Activated CD8-positive, alpha-beta T cell treated with anti-CD3 and anti-CD28 coated beads, Interleukin-2, amount 10 ng/mL, durations not matched to agents 7 days and 5 days (primary cell): Measurements from ENCODE around the gene SERTAD2. TPM values are rescaled to one million over a fixed set of nuclear protein-coding genes. Genes with fewer than 3 reads are reported as not detected.

Experiments used
- ATAC-seq: fragments of 150-1000 bp; cut with Tn5 transposase; one replicate; pipeline ENCODE4 v1.10.0; 2021; ENCODE audit warnings: moderate library complexity
- CTCF ChIA-PET: fragments of 350-600 bp; sonication (Branson Sonifier 250); formaldehyde crosslinking; loops from one replicate; lab custom pipeline; 2021; ENCODE audit warnings: antibody characterized with exemption; lab: Charles Lee
- POLR2A ChIA-PET: fragments of 350-600 bp; sonication (Branson Sonifier 250); formaldehyde crosslinking; loops from one replicate; lab custom pipeline; 2021; ENCODE audit warnings: antibody characterized with exemption; lab: Charles Lee
- DNase-seq: peaks from one replicate; pipeline ENCODE4 v3.0.0-alpha.2; 2020
- H3K27ac Mint-ChIP-seq: one replicate; pipeline ENCODE4 v1.8.0; 2021; ENCODE audit warnings: mild to moderate bottlenecking, mixed read lengths
- H3K27me3 Mint-ChIP-seq: one replicate; pipeline ENCODE4 v1.8.0; 2021; ENCODE audit warnings: low read depth, mixed read lengths
- H3K36me3 Mint-ChIP-seq: one replicate; pipeline ENCODE4 v1.8.0; 2021; ENCODE audit warnings: low read depth, mixed read lengths
- H3K4me1 Mint-ChIP-seq: one replicate; pipeline ENCODE4 v1.8.0; 2021; ENCODE audit warnings: low read depth, mixed read lengths
- H3K4me3 Mint-ChIP-seq: one replicate; pipeline ENCODE4 v1.8.0; 2021; ENCODE audit warnings: mild to moderate bottlenecking, mixed read lengths
- H3K9me3 Mint-ChIP-seq: one replicate; pipeline ENCODE4 v1.8.0; 2022; ENCODE audit warnings: mixed read lengths; ENCODE audit not compliant: insufficient read depth
- total RNA-seq, 2 experiments: library from RNA; stranded (reverse); gene quantifications; one replicate each; pipeline ENCODE4 v1.2.3, GENCODE V29; 2021

The SERTAD2 gene
- total RNA-seq, 2 experiments from 2014 or later: 21.4 to 21.8 TPM

DNA sequence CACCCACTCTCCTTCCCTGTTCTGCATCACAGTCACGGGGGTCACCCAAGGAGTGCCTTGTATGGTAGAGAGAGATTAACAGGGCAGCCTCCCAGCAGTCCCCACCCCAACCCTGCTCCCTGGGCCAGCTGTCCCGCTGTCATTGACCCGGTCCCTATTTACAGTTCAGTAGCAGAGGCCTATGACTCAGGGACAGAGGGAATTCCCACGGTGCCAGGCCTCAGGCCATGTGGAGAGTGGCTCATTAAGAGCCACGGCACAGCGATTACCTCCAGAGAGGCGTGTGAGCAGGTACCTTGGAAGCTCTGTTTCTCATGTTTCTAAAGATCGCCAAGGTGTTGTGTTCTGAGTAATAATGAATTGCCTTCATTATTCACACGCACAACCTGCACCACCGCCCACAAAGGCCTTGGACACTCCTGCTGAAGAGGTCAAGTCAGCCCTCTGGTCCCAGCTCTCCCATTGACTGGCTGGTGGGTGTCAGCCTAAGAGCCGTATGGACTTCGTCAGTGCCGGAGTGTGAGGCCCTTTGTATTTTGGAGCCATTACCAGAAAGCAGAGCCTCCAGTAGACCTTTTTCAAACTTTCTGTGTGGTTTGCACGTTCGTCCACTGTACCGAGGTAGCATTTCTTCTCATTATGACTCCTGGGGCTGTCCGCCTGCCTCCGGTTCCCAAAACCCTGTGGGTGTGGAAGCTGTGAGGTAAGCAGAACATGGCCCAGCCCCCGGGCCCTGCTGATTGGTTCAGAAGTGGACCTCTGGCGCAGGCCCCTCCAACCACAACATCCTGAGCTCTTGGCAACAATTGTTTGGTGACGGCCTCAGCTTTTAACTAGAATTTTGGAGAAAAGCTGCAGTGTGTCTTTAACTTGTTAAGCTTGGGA, 47.0 kb downstream of the SERTAD2 start:
- ChIA-PET CTCF (interaction anchor here (0.6 to 5.5 kb wide), 30 partner anchors 11 to 323 kb away, joined by 3 to 43 read pairs (median 4); partner anchors contain the start of genes AFTPH and SERTAD2), POLR2A (interaction anchor here (0.6 to 3.0 kb wide), 9 partner anchors 12 to 301 kb away, joined by 3 to 19 read pairs (median 4); partner anchors contain the start of gene SERTAD2)
- Mint-ChIP-seq H3K36me3 (peaks cover 7% of the 10 kb centered on the region), H3K4me3 (peak overlapping the region; percentile 34), H3K9me3 (peaks cover 4% of the 10 kb centered on the region), H3K4me1 (peaks cover 25% of the 10 kb centered on the region), H3K27ac (peak overlapping the region; percentile 65), H3K27me3 (peaks cover 8% of the 10 kb centered on the region)
- DNase-seq: peak; percentile 94
- ATAC-seq: peak; percentile 93

DNA sequence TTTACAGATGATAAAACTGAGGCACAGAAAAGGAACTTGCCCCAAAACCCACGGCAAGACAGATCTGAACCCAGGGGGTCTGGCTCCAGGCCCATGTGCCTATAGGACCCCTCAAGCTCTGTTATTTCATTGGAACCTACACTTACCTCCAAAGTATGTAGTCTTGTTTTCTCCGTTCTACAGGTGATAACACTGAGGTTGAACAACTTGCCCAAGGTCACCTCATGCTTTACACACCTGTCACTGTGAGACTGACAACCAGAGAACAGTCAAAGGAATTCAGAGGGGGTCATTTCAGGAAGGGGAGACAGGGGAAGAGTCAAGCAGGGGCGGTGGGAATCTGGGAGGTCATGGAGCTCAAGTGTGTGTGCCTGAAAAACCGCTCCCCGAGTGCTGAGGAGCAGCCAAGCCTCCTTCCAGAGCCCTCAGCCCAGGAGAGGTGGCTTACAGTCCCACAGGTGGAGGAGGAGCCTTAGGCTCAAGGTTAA, 47.7 kb downstream of the SERTAD2 start:
- peak overlapping the region; percentile 65 for H3K27ac Mint-ChIP-seq
- DNase-seq (no peak), ATAC-seq (no peak)
- H3K27me3 Mint-ChIP-seq: peaks cover under 1% of the 10 kb centered on the region
- peaks cover 7% of the 10 kb centered on the region for H3K36me3 Mint-ChIP-seq
- peaks cover 4% of the 10 kb centered on the region for H3K9me3 Mint-ChIP-seq
- CTCF ChIA-PET: interaction anchor here (0.8 to 5.5 kb wide), 11 partner anchors 9 to 275 kb away, joined by 3 to 43 read pairs (median 7); partner anchors contain the start of gene AFTPH
- peaks cover 25% of the 10 kb centered on the region for H3K4me1 Mint-ChIP-seq
- no peak overlapping the region for H3K4me3 Mint-ChIP-seq
- POLR2A ChIA-PET: interaction anchor here (1.0 to 2.7 kb wide), 3 partner anchors 48 to 302 kb away, joined by 3 to 19 read pairs (median 3); partner anchors contain the start of genes AFTPH and SERTAD2

DNA sequence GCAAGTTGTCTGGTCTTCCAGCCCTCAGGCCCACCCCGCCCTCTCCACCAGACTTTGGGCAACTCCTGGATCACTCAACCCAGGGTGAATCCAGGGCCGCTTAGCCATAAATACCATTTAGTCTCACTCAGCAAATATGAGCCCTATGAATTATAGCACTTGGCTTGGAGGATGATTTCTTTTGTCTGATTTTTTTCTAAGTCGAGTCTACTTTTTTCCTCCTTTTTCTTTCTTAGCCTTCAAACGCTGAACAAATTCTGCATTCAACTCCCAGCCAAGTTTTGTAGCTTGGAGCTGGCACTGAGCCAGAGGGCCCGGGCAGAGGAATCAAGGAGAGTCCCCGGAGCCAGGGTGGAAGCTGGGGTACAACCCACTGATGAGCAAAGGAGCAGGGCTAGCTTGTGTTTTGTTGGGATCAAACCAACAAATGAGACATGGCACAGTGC, 48.7 kb downstream of the SERTAD2 start:
- peaks cover 25% of the 10 kb centered on the region for H3K4me1 Mint-ChIP-seq
- POLR2A ChIA-PET: interaction anchor here (1.0 kb wide), 1 partner anchor 81 kb away, joined by 3 read pairs; the partner anchor contains the start of gene AFTPH
- peak; percentile 20 for DNase-seq
- H3K36me3 Mint-ChIP-seq: peaks cover 7% of the 10 kb centered on the region
- CTCF ChIA-PET: interaction anchor here (0.5 to 5.5 kb wide), 5 partner anchors 18 to 279 kb away, joined by 3 to 35 read pairs (median 6); no protein-coding TSS in a partner anchor
- no peaks in the 10 kb centered on the region for H3K27me3 Mint-ChIP-seq
- no peak overlapping the region for H3K4me3 Mint-ChIP-seq
- peaks cover 4% of the 10 kb centered on the region for H3K9me3 Mint-ChIP-seq
- H3K27ac Mint-ChIP-seq: no peak overlapping the region
- no peak for ATAC-seq

DNA sequence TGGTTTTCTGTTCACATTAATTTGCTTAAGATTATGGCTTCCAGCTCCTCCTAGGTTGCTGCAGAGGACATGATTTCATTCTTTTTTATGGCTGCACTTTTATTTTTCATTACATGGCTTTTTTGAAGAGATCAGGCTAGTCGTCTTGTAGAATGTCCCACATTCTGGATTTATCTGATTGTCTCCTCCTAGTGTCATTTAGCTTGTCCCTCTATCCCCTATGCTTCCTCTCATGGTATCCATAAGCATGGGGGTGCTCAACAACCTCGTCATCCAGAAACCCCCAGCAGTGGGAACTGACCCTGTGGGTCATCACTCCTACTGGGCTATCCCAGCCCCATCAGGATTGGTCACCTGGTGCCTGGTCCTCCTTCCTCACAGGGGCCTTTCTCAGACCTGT, 49.6 kb downstream of the SERTAD2 start:
- CTCF ChIA-PET: interaction anchor here (0.5 to 5.5 kb wide), 2 partner anchors 11 to 17 kb away, joined by 4 to 35 read pairs; no protein-coding TSS in a partner anchor
- DNase-seq (no peak), ATAC-seq (no peak)
- H3K36me3 Mint-ChIP-seq: peaks cover 7% of the 10 kb centered on the region
- peaks cover 4% of the 10 kb centered on the region for H3K9me3 Mint-ChIP-seq
- H3K27me3 Mint-ChIP-seq: no peaks in the 10 kb centered on the region
- H3K4me1 Mint-ChIP-seq: peaks cover 32% of the 10 kb centered on the region
- no peak overlapping the region for H3K4me3 Mint-ChIP-seq
- H3K27ac Mint-ChIP-seq: no peak overlapping the region
- POLR2A ChIA-PET: no interaction called here

DNA sequence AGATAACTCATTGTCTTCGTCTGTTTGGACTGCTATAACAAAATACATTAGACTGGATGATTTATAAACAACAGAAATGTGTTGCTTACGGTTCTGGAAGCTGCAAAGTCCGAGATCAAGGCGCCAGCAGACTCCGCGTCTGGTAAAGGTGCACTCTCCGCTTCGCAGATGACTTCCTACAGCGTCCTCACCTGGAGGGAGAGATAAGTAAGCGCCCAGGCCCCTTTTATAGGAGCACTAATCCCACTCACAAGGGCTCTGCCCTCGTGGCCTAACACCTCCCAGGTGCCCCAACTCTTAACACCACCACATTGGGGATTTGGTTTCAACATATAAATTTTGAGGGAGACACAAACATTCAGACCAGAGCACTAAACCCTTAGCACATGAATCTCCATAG, 51.3 kb downstream of the SERTAD2 start:
- Mint-ChIP-seq H3K4me3 (no peak overlapping the region), H3K4me1 (peaks cover 20% of the 10 kb centered on the region), H3K36me3 (peaks cover 7% of the 10 kb centered on the region), H3K27me3 (no peaks in the 10 kb centered on the region), H3K9me3 (peaks cover 4% of the 10 kb centered on the region), H3K27ac (no peak overlapping the region)
- ChIA-PET POLR2A (no interaction called here), CTCF (no interaction called here)
- DNase-seq (no peak), ATAC-seq (no peak)

DNA sequence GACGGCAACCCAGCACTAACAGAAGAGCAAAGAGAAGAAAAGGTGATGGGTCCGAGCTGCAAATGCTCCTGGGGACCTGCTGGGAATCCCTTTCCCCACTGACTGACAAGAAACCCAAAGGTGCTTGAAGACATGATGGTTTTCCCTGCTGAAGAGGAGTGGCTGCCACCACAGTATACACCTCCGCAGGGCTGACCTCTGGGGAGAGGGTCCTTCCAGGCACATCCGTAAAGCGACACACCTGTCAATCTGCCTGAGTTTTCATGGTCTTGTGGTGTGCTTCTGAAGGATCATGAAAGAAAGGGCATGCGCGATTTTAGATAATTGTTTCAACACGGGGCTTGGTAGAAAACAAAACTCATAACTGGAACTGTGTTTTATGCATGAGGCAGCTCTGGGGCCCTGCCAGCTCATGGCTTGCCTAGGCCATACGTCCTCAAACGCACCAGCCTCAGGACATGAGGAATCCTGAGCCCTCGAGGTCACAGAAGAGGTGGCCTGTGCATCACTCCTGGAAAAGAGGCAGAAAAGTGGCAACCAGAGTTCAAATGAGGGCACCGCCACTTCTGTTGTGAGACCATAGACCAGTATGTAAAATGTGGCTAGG, 51.8 kb downstream of the SERTAD2 start:
- ATAC-seq: no peak
- Mint-ChIP-seq H3K27me3 (no peaks in the 10 kb centered on the region), H3K9me3 (peaks cover 4% of the 10 kb centered on the region), H3K27ac (no peak overlapping the region), H3K4me1 (peaks cover 14% of the 10 kb centered on the region), H3K4me3 (no peak overlapping the region), H3K36me3 (peaks cover 7% of the 10 kb centered on the region)
- no peak for DNase-seq
- POLR2A ChIA-PET: no interaction called here
- CTCF ChIA-PET: interaction anchor here (1.7 kb wide), 1 partner anchor 15 kb away, joined by 5 read pairs; no protein-coding TSS in a partner anchor

DNA sequence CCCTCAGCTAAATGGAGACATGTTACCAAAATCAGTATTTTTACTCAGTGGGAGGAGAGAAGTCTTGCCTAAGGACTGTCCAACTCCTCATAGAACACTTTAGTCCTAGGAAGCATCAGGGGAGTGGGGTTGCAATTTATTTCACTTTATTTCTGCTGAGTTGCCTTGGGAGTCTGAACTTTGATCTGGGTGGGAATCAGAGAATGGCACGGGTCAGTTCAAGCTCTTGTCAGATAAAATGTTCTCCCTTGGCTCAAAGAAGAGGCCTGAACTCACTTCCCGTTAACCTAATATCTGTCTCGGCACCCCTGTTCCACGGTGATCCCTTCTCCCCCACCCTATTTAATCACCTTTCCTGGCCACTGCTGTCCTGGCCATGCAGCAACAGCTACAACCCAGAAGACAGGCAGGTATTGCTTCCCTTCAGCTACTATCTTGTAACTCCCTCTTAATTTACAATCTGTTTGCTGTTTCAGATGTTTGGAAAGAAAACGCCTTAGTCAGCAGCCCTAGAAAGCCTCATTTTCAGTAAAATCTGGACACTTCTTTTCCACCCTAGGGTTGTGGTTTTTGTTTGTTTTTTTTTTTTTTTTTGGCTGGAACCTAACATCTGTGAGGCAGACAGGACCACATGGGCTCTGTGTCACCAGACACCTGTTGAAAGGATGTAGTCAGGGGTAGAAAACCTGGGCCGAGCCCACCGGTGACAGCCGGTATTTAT, 52.5 kb downstream of the SERTAD2 start:
- ATAC-seq (no peak), DNase-seq (no peak)
- CTCF ChIA-PET: interaction anchor here (1.0 to 1.7 kb wide), 3 partner anchors 14 to 231 kb away, joined by 3 to 5 read pairs (median 3); no protein-coding TSS in a partner anchor
- POLR2A ChIA-PET: interaction anchor here (0.6 to 0.8 kb wide), 2 partner anchors 8 to 626 kb away, joined by 3 to 4 read pairs; partner anchors contain the start of gene ACTR2
- peaks cover 8% of the 10 kb centered on the region for H3K4me1 Mint-ChIP-seq
- H3K9me3 Mint-ChIP-seq: peaks cover 4% of the 10 kb centered on the region
- H3K27ac Mint-ChIP-seq: no peak overlapping the region
- H3K27me3 Mint-ChIP-seq: no peaks in the 10 kb centered on the region
- H3K36me3 Mint-ChIP-seq: peaks cover 7% of the 10 kb centered on the region
- no peak overlapping the region for H3K4me3 Mint-ChIP-seq

DNA sequence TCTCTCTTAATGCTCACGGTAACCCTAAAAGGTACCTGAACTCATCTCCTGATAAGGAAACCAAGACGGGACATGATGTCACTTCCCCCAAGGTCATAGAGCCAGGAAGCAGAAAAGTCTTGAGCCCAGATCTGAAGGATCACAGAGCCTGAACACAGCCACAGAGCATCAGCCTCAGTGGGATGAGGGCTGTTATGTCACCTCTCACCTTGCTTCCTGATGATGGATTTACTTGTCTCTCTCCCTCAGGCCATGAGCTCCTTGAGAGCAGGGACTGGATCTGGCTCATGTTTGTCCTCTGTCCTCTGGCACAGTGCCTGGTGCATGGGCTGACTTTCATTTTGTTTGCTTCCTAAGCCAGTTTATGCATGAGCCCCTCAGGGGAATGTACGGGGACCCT, 54.2 kb downstream of the SERTAD2 start:
- peaks cover 8% of the 10 kb centered on the region for H3K4me1 Mint-ChIP-seq
- peaks cover 6% of the 10 kb centered on the region for H3K36me3 Mint-ChIP-seq
- CTCF ChIA-PET: interaction anchor here (1.0 kb wide), 2 partner anchors 77 to 265 kb away, joined by 3 to 6 read pairs; no protein-coding TSS in a partner anchor
- H3K4me3 Mint-ChIP-seq: no peak overlapping the region
- H3K9me3 Mint-ChIP-seq: peaks cover under 1% of the 10 kb centered on the region
- POLR2A ChIA-PET: interaction anchor here (0.9 to 1.2 kb wide), 2 partner anchors 10 to 12 kb away, joined by 3 read pairs; no protein-coding TSS in a partner anchor
- peak overlapping the region; percentile 8 for H3K27ac Mint-ChIP-seq
- DNase-seq (no peak), ATAC-seq (peak; percentile 27)
- no peaks in the 10 kb centered on the region for H3K27me3 Mint-ChIP-seq

DNA sequence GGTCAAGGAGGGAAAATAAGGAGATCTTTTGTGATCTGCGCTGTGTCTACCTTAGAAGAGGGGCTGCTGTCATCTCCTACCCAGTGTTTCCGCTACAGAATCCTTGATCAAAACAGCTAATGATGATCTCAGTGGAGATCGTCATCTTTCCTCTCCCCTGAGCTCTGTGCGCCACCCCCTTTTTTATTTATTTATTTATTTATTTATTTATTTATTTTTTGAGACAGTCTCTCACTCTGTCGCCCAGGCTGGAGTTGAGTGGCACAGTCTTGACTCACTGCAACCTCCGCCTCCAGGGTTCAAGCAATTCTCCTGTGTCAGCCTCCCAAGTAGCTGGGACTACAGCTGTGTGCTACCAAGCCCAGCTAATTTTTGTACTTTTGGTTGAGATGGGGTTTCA, 55.5 kb downstream of the SERTAD2 start:
- CTCF ChIA-PET: interaction anchor here (1.1 kb wide), 1 partner anchor 11 kb away, joined by 4 read pairs; no protein-coding TSS in a partner anchor
- Mint-ChIP-seq H3K27ac (no peak overlapping the region), H3K36me3 (no peaks in the 10 kb centered on the region), H3K27me3 (no peaks in the 10 kb centered on the region), H3K4me1 (peaks cover 8% of the 10 kb centered on the region), H3K4me3 (no peak overlapping the region), H3K9me3 (no peaks in the 10 kb centered on the region)
- ATAC-seq (no peak), DNase-seq (no peak)
- POLR2A ChIA-PET: no interaction called here

DNA sequence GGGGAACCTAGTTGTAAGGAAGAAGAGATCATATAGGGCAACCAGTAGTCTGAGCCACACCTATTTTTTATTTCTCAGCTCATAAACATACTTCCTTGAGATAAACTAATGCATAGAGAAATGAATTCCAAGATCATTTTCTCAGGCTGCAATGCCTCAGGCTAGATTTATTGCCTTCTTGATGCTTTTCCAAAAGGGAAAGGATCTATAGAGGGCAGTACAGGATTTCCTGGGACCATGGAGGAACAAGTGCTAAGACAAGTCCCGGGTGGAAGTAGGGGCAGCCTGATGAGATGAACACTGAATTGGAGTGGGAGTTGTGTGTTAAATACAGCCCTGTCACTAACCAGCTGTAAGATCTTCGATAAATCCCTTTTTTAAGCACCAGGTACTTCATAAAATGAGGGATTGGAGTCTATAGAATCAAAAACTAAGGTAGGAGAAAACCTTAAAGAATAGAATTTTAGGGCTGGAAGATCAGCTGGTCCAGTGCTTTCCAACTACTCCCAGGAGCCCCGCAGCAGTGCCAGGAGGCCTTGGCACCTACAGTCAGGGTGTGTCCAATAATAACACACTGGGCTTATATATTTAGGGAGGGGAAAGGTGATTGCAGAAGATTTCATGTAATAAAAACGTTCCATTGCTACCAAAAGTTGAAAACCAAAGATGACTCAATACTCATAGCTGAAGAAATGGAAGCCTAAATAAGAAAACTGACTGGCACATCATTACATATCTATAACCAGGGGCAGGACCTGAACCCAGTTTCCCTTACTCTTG, 58.1 kb downstream of the SERTAD2 start:
- Mint-ChIP-seq H3K36me3 (peaks cover 11% of the 10 kb centered on the region), H3K4me3 (no peak overlapping the region), H3K9me3 (no peaks in the 10 kb centered on the region), H3K27ac (no peak overlapping the region), H3K27me3 (no peaks in the 10 kb centered on the region), H3K4me1 (peaks cover 8% of the 10 kb centered on the region)
- DNase-seq (no peak), ATAC-seq (no peak)
- POLR2A ChIA-PET: interaction anchor here (0.6 kb wide), 1 partner anchor 154 kb away, joined by 4 read pairs; no protein-coding TSS in a partner anchor
- CTCF ChIA-PET: interaction anchor here (0.9 to 1.6 kb wide), 6 partner anchors 10 to 73 kb away, joined by 3 to 4 read pairs (median 3); no protein-coding TSS in a partner anchor
